T-helper 2 cell treated with Interferon-gamma antibody and Interleukin-4, amounts not matched to agents 5 μg/mL and 100 μg/mL, for 36 hours (primary cell): Measurements from ENCODE around the gene NOBOX.
A peak's percentile ranks its signal among the peaks of the same experiment; 100 is the strongest.
"Not testable (repeated sequence)": the region's sequence is repeated elsewhere in the genome, so short reads cannot be mapped to it uniquely, and the experiment has no call there.

ENCODE experiments used
- DNase-seq: peaks from one replicate; pipeline ENCODE4 v3.0.0; 2021; ENCODE audit warnings: low spot score
- H3K27ac Mint-ChIP-seq: one replicate; pipeline ENCODE4 v1.8.0; 2021; ENCODE audit warnings: mild to moderate bottlenecking, mixed read lengths
- H3K27me3 Mint-ChIP-seq: one replicate; pipeline ENCODE4 v1.8.0; 2021; ENCODE audit warnings: low read depth, mixed read lengths
- H3K36me3 Mint-ChIP-seq: one replicate; pipeline ENCODE4 v1.8.0; 2021; ENCODE audit warnings: low read depth, mixed read lengths
- H3K4me1 Mint-ChIP-seq: one replicate; pipeline ENCODE4 v1.8.0; 2021; ENCODE audit warnings: low read depth, mixed read lengths
- H3K4me3 Mint-ChIP-seq: one replicate; pipeline ENCODE4 v1.8.0; 2022; ENCODE audit warnings: mild to moderate bottlenecking, moderate library complexity, mixed read lengths
- H3K9me3 Mint-ChIP-seq: one replicate; pipeline ENCODE4 v1.8.0; 2021; ENCODE audit warnings: mixed read lengths

The NOBOX gene

DNA sequence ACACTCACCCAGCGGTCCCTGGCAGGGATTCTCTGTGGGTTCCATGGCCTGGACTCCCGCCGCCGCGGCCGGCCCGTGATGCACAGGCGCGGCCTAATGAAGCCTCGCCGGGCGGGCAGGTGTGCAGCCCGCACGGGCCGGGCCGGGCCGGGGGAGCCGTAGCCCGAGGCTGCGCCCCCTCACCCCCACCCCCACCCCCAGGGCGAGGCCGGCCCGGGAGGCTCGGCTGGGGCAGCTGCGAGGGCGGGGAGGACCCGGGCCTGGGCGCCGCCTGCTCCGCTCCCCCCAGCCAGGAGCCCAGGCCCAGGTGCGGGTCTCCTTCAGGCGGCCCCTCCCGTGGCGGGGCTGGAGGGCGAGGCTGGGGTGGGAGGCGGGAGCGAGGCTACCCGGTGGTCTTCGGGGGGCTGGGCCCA lies at the start of gene NOBOX:
TSS of gene NOBOX (minus strand) at position 45 of the 413 bp plus-strand sequence.
- H3K27ac Mint-ChIP-seq: no peak within 1 kb of the TSS
- H3K27me3 Mint-ChIP-seq: peaks cover 4% of the 10 kb centered on the region
- H3K9me3 Mint-ChIP-seq: no peaks in the 10 kb centered on the region
- no peak for DNase-seq
- no peaks in the 10 kb centered on the region for H3K36me3 Mint-ChIP-seq
- no peaks in the 10 kb centered on the region for H3K4me1 Mint-ChIP-seq
- H3K4me3 Mint-ChIP-seq: no peak within 1 kb of the TSS

DNA sequence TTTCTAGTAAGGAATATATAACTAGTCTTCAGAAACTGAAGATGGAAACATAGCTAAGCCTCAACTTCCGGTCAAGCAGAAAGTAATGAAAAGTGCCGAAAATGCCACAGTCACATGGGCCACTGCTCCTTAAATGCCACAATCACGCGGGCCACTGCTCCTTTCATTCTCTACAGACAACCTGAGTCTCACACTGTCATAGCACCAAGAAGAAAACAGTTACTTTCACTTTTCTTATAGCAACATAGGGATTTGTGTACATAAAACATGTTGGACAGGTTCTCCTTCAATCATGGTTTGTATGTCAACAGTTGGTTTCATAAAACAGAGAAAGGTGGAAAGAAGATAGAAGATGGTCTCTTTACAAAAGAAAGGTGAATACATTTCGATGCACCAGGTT lies 48.6 kb upstream of the NOBOX start:
- H3K36me3 Mint-ChIP-seq: no peaks in the 10 kb centered on the region
- H3K27me3 Mint-ChIP-seq: no peaks in the 10 kb centered on the region
- no peak for DNase-seq
- no peak overlapping the region for H3K4me3 Mint-ChIP-seq
- H3K27ac Mint-ChIP-seq: no peak overlapping the region
- H3K9me3 Mint-ChIP-seq: peaks cover 21% of the 10 kb centered on the region
- no peaks in the 10 kb centered on the region for H3K4me1 Mint-ChIP-seq

DNA sequence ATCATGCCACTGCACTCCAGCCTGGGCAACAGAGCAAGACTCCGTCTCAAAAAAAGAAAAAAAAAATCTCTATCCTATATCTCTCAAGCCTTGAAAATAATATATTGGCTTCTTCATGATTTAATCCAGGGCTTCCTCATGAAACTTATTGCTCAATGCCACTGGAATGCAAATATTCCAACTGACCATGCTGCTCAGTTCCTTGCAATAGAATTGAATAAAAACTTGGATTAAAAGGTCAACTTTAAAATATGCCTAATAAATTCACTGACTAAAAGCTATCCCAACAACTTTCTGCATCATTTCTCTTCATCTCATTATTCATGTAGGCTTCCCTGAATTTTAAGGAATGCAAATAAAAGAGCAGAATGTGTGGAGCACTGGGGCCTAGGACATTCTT lies 42.1 kb upstream of the NOBOX start:
- Mint-ChIP-seq H3K4me3 (no peak overlapping the region), H3K27me3 (no peaks in the 10 kb centered on the region), H3K27ac (no peak overlapping the region), H3K9me3 (no peaks in the 10 kb centered on the region), H3K36me3 (no peaks in the 10 kb centered on the region), H3K4me1 (no peaks in the 10 kb centered on the region)
- no peak for DNase-seq

DNA sequence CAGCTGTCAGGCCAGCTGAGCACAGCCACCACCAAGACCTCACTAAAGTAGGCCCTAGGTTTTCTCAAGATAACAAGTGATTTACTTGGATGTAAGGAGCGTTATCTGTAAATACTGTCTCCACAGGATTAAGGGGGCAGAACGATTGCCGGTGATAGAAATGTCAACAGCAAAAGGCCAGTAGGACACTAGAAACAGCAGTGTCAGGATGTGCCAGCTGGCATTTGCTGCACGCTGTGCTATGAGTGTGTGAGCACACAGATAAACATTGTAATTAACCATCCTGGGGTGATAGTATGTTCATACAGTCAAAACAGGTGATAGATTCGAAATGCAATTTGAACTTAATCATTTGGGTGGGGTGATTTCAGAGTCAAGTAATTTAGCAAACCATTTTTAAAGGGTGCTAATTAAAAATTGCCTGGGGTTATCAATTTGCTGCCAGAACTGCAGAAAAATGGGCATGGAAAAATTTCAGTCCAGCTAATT lies 36.3 kb upstream of the NOBOX start:
- no peaks in the 10 kb centered on the region for H3K36me3 Mint-ChIP-seq
- H3K27me3 Mint-ChIP-seq: no peaks in the 10 kb centered on the region
- H3K4me3 Mint-ChIP-seq: no peak overlapping the region
- no peak for DNase-seq
- H3K27ac Mint-ChIP-seq: no peak overlapping the region
- H3K9me3 Mint-ChIP-seq: no peaks in the 10 kb centered on the region
- H3K4me1 Mint-ChIP-seq: no peaks in the 10 kb centered on the region

DNA sequence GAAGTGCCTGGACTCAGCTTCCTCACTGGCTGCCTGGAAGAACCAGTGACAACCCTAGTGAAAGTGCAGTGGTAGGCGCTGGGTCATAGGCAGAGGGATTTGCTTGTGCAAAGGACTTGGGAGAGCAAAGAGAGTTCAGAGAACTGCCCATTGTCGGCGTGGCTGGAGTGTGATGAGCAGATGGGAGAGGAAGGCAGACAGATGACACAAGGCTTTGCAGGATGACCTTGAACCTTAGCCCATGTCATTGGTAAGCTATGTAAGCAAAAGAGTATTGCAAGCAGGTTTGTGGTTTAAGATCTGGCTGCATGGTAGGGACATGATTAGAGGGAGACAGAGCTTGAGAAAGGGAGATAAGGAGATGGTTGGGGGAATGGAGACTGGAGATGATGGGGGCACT lies 35.3 kb upstream of the NOBOX start:
- DNase-seq: no peak
- Mint-ChIP-seq H3K4me3 (no peak overlapping the region), H3K4me1 (no peaks in the 10 kb centered on the region), H3K36me3 (no peaks in the 10 kb centered on the region), H3K27me3 (peaks cover 2% of the 10 kb centered on the region), H3K27ac (no peak overlapping the region), H3K9me3 (no peaks in the 10 kb centered on the region)

DNA sequence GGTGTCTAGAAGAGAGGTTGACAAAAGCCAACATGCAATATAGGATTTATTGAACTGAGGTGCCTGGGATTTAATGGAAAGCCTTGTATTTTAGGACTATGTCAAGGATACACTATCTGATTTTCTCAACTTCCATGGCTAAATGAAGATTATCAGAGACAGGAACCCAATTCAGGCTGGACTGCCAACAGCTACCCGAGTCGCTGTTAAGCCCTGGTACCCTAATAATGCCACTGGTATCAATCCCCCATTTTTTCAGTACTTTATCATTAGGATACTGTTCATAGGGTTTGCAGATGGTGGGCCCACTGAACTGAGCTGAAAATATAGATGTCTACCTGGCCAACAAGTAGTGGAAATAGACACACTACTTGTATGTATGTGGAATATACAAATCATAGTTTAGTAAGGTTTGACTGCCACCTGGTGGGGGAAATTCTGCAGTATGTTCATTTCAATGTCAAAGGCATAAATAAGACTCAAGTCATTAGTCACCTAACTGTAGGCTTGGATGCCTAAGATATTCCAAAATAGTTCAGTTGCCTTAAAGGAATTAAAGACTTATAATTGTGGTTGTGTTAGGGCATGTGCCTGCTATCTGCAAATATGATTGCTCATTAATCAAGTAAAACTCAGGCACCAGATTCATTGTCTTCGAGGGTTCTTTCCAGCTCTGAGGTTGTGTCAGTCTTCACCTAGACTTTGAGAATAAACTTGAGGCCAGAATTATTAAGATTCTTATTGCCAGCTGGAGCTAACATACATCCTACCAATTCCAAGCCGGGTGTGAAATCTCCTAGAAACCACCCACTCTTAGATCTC lies 34.1 kb upstream of the NOBOX start:
- Mint-ChIP-seq H3K4me3 (no peak overlapping the region), H3K36me3 (no peaks in the 10 kb centered on the region), H3K27ac (no peak overlapping the region), H3K27me3 (peaks cover 2% of the 10 kb centered on the region), H3K4me1 (no peaks in the 10 kb centered on the region), H3K9me3 (no peaks in the 10 kb centered on the region)
- DNase-seq: peak; percentile 9

DNA sequence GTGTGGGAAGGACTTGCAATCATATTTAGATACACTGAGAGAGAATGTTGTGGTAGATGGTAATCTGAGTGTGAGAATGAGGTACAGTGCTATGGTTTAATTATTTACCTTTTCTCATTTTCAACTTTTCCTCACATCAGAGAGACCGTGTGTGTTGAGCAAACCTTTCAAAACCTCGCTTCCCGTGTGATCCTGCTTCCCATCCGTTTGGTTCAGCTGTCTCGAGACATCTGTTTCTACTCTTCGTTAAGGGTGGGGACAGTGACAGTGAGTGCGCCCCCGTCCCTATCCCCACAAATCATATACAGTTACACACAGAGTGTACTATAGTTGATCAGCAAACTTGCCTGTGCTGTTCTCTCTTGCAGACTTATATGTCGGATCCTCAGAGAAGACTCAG lies 33.0 kb upstream of the NOBOX start:
- H3K4me1 Mint-ChIP-seq: no peaks in the 10 kb centered on the region
- no peak for DNase-seq
- H3K9me3 Mint-ChIP-seq: no peaks in the 10 kb centered on the region
- no peaks in the 10 kb centered on the region for H3K36me3 Mint-ChIP-seq
- peaks cover 2% of the 10 kb centered on the region for H3K27me3 Mint-ChIP-seq
- no peak overlapping the region for H3K4me3 Mint-ChIP-seq
- no peak overlapping the region for H3K27ac Mint-ChIP-seq

DNA sequence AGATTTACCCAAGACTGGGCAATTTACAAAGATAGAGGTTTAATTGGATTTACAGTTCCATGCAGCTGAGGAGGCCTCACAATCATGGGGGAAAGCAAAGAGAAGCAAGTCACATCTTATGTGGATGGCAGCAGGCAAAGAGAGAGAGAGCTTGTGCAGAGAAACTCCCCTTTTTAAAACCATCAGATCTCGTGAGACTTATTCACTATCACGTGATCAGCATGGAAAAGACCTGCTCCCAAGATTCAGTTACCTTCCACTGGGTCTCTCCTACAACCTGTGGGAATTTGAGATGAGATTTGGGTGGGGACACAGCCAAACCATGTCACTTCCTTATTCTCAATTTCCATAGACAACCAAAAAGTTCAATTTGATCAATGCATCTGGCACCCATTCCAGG lies 24.9 kb upstream of the NOBOX start:
- H3K27ac Mint-ChIP-seq: no peak overlapping the region
- no peak for DNase-seq
- H3K4me1 Mint-ChIP-seq: no peaks in the 10 kb centered on the region
- no peaks in the 10 kb centered on the region for H3K27me3 Mint-ChIP-seq
- no peak overlapping the region for H3K4me3 Mint-ChIP-seq
- no peaks in the 10 kb centered on the region for H3K36me3 Mint-ChIP-seq
- H3K9me3 Mint-ChIP-seq: peaks cover 30% of the 10 kb centered on the region

DNA sequence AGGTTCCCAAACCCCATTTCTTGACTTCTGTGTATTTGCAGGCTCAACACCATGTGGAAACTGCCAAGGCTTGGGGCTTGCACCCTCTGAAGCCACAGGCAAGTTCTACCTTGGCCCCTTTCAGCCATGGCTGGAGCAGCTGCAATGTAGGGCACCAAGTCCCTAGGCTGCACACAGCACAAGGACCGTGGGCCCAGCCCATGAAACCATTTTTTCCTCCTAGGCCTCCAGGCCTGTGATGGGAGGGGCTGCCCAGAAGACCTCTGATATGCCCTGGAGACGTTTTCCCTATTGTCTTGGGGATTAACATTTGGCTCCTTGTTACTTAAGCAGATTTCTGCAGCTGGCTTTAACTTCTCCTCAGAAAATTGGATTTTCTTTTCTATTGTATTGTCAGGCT lies 24.0 kb upstream of the NOBOX start:
- not testable (repeated sequence) for H3K27ac Mint-ChIP-seq, DNase-seq, H3K4me1 Mint-ChIP-seq, H3K36me3 Mint-ChIP-seq, H3K27me3 Mint-ChIP-seq, H3K4me3 Mint-ChIP-seq
- H3K9me3 Mint-ChIP-seq: peaks cover 30% of the 10 kb centered on the region

DNA sequence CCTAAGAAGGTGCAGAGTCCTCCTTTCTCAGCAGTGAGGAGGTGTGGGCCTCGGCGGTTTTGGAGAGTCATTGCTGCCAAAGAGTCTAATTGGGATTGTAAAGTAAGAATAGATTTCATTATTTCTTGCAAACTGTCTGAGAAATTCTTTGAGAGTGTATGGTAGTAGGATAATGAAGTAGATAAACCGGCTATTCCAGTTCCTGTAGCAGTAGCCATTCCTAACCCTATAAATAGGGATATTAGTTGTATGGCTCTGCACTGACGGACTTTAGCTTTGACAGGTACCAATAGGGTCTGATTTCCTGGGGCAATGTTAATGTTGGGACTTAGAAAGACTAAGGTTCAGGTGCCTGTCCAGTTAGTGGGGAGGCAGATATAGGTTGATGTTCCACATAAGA lies 15.4 kb upstream of the NOBOX start:
- not testable (repeated sequence) for DNase-seq, H3K27ac Mint-ChIP-seq, H3K4me3 Mint-ChIP-seq

DNA sequence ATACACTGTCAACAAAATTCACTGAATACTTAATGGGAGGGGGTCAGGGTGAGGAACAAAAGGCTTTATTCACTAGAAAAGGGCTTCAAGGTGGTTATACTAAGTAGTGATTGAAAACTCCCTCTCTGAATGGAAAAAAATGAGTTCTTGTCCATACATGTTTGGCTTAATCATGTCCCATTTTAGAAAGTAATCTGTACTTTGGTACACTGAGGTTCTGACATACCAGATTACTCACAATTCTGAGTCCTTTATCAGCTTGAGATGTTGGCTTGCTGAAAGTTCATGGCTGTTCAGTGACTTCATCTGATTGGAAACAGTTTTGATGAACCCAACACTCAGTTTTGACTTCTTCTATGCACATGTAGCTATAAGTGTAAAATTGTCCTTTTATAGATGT lies 12.8 kb upstream of the NOBOX start:
- no peak for DNase-seq
- no peaks in the 10 kb centered on the region for H3K36me3 Mint-ChIP-seq
- no peak overlapping the region for H3K4me3 Mint-ChIP-seq
- no peaks in the 10 kb centered on the region for H3K4me1 Mint-ChIP-seq
- H3K9me3 Mint-ChIP-seq: no peaks in the 10 kb centered on the region
- H3K27ac Mint-ChIP-seq: no peak overlapping the region
- peaks cover 12% of the 10 kb centered on the region for H3K27me3 Mint-ChIP-seq

More for the DNA sequence above, 15.4 kb upstream of the NOBOX start:
- H3K9me3 Mint-ChIP-seq, H3K27me3 Mint-ChIP-seq, H3K4me1 Mint-ChIP-seq, H3K36me3 Mint-ChIP-seq: not testable (repeated sequence)

DNA sequence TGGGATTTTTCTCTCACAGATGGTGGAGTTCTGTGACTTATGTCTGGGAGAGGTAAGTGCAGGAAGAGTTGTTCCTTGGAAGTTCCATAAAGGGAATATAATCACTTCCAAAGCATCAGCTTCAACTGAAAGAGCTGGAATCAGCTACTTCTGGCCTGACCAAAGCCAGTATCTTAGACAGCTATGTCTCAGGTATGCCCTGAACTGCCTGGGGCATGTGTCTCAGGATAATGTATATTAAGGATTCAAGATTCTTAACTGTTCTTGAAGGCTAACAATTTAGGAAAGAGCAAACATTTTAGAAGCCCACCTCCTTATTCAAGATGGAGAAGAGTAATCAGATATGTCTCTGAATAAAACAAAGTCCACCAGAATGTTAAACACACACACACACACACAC lies 12.4 kb upstream of the NOBOX start:
- H3K9me3 Mint-ChIP-seq: no peaks in the 10 kb centered on the region
- H3K4me3 Mint-ChIP-seq: no peak overlapping the region
- no peaks in the 10 kb centered on the region for H3K36me3 Mint-ChIP-seq
- no peak for DNase-seq
- H3K4me1 Mint-ChIP-seq: no peaks in the 10 kb centered on the region
- no peak overlapping the region for H3K27ac Mint-ChIP-seq
- H3K27me3 Mint-ChIP-seq: peaks cover 12% of the 10 kb centered on the region

DNA sequence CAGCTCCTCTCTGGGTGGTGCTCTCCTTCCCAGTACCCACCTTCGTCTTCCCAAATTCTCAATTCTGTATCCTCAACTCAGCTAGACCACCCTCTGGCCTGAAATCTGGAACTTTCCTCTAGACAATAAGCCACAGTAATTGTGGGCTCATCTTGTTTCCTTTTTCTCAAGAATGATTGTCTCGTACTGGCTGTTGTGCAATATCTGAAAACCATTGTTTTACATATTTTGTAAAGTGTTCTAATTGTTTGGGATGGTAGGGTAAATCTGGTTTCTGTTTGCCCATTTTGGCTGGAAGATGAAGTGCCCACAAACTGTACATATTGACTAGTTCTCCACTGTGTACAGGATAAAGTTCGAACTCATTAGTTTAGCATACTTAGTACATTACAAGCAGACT lies 11.3 kb upstream of the NOBOX start:
- Mint-ChIP-seq H3K27me3 (peaks cover 18% of the 10 kb centered on the region), H3K4me3 (no peak overlapping the region), H3K4me1 (no peaks in the 10 kb centered on the region), H3K27ac (no peak overlapping the region), H3K9me3 (no peaks in the 10 kb centered on the region), H3K36me3 (no peaks in the 10 kb centered on the region)
- no peak for DNase-seq

DNA sequence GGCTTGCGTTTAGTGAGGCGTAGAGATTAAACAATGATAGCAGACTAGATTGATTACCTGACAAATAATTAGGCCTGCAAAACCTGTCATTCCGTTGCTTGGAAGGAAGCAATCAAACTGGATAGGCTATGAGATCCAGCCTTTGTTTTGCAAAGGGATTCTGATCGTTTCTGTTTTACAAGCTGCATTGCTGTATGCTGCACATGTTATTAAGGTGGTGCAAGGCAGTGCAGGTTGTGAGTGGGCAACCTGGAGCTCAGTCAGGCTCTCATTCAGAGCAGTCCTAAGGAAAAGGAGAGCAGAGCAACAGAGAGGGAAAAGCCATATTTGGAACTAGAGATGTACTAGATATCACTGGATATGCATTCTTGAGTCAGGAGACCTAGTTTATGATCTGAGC lies 6.9 kb upstream of the NOBOX start:
- no peaks in the 10 kb centered on the region for H3K9me3 Mint-ChIP-seq
- H3K4me1 Mint-ChIP-seq: no peaks in the 10 kb centered on the region
- no peak overlapping the region for H3K4me3 Mint-ChIP-seq
- peaks cover 22% of the 10 kb centered on the region for H3K27me3 Mint-ChIP-seq
- no peak for DNase-seq
- H3K36me3 Mint-ChIP-seq: no peaks in the 10 kb centered on the region
- H3K27ac Mint-ChIP-seq: no peak overlapping the region

DNA sequence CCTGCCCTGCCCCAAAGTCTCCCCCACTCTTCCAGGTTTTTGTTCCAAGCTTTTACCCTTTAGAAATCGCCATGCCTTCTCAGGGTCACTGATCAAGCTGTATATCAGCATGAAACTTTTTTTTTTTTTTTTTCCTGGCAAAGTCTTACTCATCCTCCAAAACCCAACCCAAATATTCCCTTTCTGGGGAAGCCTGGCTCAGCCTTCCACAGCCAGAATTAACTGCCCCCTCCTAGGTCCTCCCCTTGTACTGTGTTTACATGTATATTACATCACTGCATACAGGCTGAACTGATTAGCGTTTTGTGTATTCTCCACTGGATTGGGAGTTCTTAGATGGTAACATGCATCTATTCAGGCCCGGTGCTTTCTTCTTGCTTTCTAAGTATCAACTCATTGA lies 4.6 kb upstream of the NOBOX start:
- H3K9me3 Mint-ChIP-seq: no peaks in the 10 kb centered on the region
- no peak for DNase-seq
- H3K36me3 Mint-ChIP-seq: no peaks in the 10 kb centered on the region
- H3K4me1 Mint-ChIP-seq: no peaks in the 10 kb centered on the region
- H3K4me3 Mint-ChIP-seq: no peak overlapping the region
- H3K27ac Mint-ChIP-seq: no peak overlapping the region
- peaks cover 10% of the 10 kb centered on the region for H3K27me3 Mint-ChIP-seq
